DND-41 (cell line): ENCODE results near the gene RCAN1.
"Not testable (repeated sequence)": the region's sequence is repeated elsewhere in the genome, so short reads cannot be mapped to it uniquely, and the experiment has no call there.

Experiments
- ATAC-seq: fragments of 200-7000 bp; cut with Tn5 transposase; 3 replicates; pipeline ENCODE4 v1.9.1; 2021; ENCODE audit warnings: low read depth; ENCODE audit not compliant: insufficient read depth
- DNase-seq: peaks from one replicate; pipeline ENCODE4 v3.0.0-alpha.2; 2020
- H2AFZ ChIP-seq: 2 replicates; pipeline ENCODE4 v1.6.0; 2012; ENCODE audit warnings: low read depth, low read length
- H3K27ac ChIP-seq: 2 replicates; pipeline ENCODE4 v1.5.1; 2012; ENCODE audit warnings: low read length, inconsistent platforms
- H3K27me3 ChIP-seq: fragments of 200-600 bp; sonication (generic); 2 replicates; pipeline ENCODE4 v1.6.0; 2012; ENCODE audit warnings: low read length, mild to moderate bottlenecking, inconsistent platforms; ENCODE audit not compliant: insufficient read depth, poor library complexity
- H3K36me3 ChIP-seq: 2 replicates; pipeline ENCODE4 v1.5.1; 2012; ENCODE audit warnings: low read length, inconsistent platforms; ENCODE audit not compliant: insufficient read depth
- H3K4me1 ChIP-seq: 2 replicates; pipeline ENCODE4 v1.5.1; 2012; ENCODE audit warnings: mild to moderate bottlenecking, low read length; ENCODE audit not compliant: insufficient read depth
- H3K4me2 ChIP-seq: 2 replicates; pipeline ENCODE4 v1.6.0; 2012; ENCODE audit warnings: mild to moderate bottlenecking, moderate library complexity, low read length, inconsistent platforms; ENCODE audit not compliant: insufficient read depth
- H3K4me3 ChIP-seq, 2 experiments: fragments of 200-600 bp in 1 of 2; shearing (Covaris generic) in 1 of 2; 2 replicates each; pipeline ENCODE4 v1.5.1; 2012 to 2016; ENCODE audit warnings: inconsistent platforms in 2 of 2, low read length in 2 of 2, mild to moderate bottlenecking in 2 of 2, low read depth in 1 of 2, moderate library complexity in 1 of 2
- H3K79me2 ChIP-seq: 2 replicates; pipeline ENCODE4 v1.6.0; 2012; ENCODE audit warnings: low read length, inconsistent platforms; ENCODE audit not compliant: insufficient read depth
- H3K9ac ChIP-seq: 2 replicates; pipeline ENCODE4 v1.6.0; 2012; ENCODE audit warnings: low read depth, mild to moderate bottlenecking, inconsistent platforms, low read length, moderate library complexity
- H3K9me3 ChIP-seq: 2 replicates; pipeline ENCODE4 v1.5.1; 2012; ENCODE audit warnings: low read length, moderate library complexity, mild to moderate bottlenecking, inconsistent platforms; ENCODE audit not compliant: insufficient read depth, severe bottlenecking
- H4K20me1 ChIP-seq: 2 replicates; pipeline ENCODE4 v1.6.0; 2012; ENCODE audit warnings: low read length; ENCODE audit not compliant: insufficient read depth
- EZH2 ChIP-seq: IDR thresholded peaks from 3 replicates; pipeline ENCODE4 v1.6.1; 2012; ENCODE audit warnings: borderline replicate concordance, low read depth, mild to moderate bottlenecking, moderate library complexity, low read length, inconsistent platforms; ENCODE audit not compliant: severe bottlenecking
- TF ChIP-seq, protein P1 (sequence below): IDR thresholded peaks from 2 replicates; pipeline ENCODE4 v1.5.1; 2012; ENCODE audit warnings: borderline replicate concordance, low read length, moderate library complexity, mild to moderate bottlenecking; ENCODE audit not compliant: poor library complexity, severe bottlenecking; ENCODE audit errors: extremely low read depth

The RCAN1 gene

GRCh38 chr21:34500191-34500590 is 114.7 kb downstream of the RCAN1 start:
- H3K27me3 ChIP-seq, result no peaks in the 10 kb centered on the region
- ATAC-seq (no peak), DNase-seq (no peak)
- H3K79me2 ChIP-seq, result no peaks in the 10 kb centered on the region
- H2AFZ ChIP-seq, result no peak overlapping the region
- no peak overlapping the region for H3K27ac ChIP-seq
- peaks cover 3% of the 10 kb centered on the region for H3K9me3 ChIP-seq
- no peak overlapping the region for H3K9ac ChIP-seq
- no peaks in the 10 kb centered on the region for H3K36me3 ChIP-seq
- no peak overlapping the region for H3K4me3 ChIP-seq
- TF ChIP-seq EZH2, result no peak
- TF ChIP-seq, protein P1, sequence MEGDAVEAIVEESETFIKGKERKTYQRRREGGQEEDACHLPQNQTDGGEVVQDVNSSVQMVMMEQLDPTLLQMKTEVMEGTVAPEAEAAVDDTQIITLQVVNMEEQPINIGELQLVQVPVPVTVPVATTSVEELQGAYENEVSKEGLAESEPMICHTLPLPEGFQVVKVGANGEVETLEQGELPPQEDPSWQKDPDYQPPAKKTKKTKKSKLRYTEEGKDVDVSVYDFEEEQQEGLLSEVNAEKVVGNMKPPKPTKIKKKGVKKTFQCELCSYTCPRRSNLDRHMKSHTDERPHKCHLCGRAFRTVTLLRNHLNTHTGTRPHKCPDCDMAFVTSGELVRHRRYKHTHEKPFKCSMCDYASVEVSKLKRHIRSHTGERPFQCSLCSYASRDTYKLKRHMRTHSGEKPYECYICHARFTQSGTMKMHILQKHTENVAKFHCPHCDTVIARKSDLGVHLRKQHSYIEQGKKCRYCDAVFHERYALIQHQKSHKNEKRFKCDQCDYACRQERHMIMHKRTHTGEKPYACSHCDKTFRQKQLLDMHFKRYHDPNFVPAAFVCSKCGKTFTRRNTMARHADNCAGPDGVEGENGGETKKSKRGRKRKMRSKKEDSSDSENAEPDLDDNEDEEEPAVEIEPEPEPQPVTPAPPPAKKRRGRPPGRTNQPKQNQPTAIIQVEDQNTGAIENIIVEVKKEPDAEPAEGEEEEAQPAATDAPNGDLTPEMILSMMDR, result no peak
- H4K20me1 ChIP-seq, result no peaks in the 10 kb centered on the region
- H3K4me2 ChIP-seq, result no peak overlapping the region
- no peaks in the 10 kb centered on the region for H3K4me1 ChIP-seq

GRCh38 chr21:34499116-34499515 is 115.8 kb downstream of the RCAN1 start:
- no peak for DNase-seq
- H3K27ac ChIP-seq, result no peak overlapping the region
- no peak overlapping the region for H2AFZ ChIP-seq
- H3K9ac ChIP-seq, result no peak overlapping the region
- H3K4me2 ChIP-seq, result no peak overlapping the region
- H3K27me3 ChIP-seq, result no peaks in the 10 kb centered on the region
- no peak for TF ChIP-seq EZH2
- TF ChIP-seq, protein P1, result no peak
- H3K4me3 ChIP-seq, result no peak overlapping the region
- H4K20me1 ChIP-seq, result no peaks in the 10 kb centered on the region
- peaks cover 3% of the 10 kb centered on the region for H3K9me3 ChIP-seq
- no peaks in the 10 kb centered on the region for H3K36me3 ChIP-seq
- no peaks in the 10 kb centered on the region for H3K4me1 ChIP-seq
- no peak for ATAC-seq
- H3K79me2 ChIP-seq, result no peaks in the 10 kb centered on the region

DNA sequence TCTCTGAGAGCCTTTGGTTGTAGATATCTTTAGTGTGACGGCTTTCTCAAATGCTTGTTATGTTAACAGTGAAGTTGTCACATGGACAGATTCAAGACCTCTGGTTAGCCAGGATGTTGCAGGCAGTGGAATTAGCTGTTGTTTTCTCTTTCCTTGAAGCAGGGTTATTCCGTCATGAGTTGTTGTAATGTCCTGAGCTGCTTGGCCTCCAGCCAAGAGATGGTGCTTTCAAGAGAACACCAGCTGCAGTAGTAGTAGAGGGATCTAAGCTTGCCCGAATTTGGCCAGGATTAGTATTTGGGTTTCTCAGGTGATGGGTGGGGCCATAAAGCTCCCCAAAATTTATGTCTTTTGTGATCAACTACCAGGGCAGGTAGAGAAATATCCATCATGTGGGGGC is 116.3 kb downstream of the RCAN1 start:
- ATAC-seq (no peak), DNase-seq (no peak)
- Histone ChIP-seq H3K4me1 (no peaks in the 10 kb centered on the region), H3K4me2 (no peak overlapping the region), H3K27me3 (no peaks in the 10 kb centered on the region), H3K36me3 (no peaks in the 10 kb centered on the region), H3K4me3 (no peak overlapping the region), H3K79me2 (no peaks in the 10 kb centered on the region), H3K9ac (no peak overlapping the region), H3K9me3 (peaks cover 3% of the 10 kb centered on the region), H4K20me1 (no peaks in the 10 kb centered on the region), H2AFZ (no peak overlapping the region), H3K27ac (no peak overlapping the region)
- TF ChIP-seq EZH2, result no peak
- TF ChIP-seq, protein P1, result no peak

DNA sequence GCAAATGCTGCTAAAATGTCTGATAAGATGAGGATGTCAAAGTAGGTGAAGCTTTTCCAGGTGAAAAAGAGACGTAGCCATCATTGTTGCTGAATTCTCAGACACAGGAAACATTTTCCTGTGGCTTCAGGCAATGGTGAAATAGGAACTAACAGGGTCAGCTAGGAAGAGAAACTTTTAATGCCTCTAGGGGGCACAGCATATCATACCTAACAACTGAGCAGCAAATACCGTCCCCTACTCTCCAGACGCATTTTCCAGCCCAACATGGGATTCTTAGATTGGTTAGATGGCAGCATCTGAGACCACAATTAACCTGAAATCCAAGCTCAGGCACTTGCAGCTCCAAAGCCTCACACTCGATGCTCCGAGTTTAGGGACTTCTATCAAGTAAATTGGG is 131.1 kb downstream of the RCAN1 start:
- H3K9ac ChIP-seq, H3K9me3 ChIP-seq, DNase-seq: not testable (repeated sequence)

GRCh38 chr21:34483435-34483834 is 131.5 kb downstream of the RCAN1 start:
- not testable (repeated sequence) for DNase-seq, H3K27ac ChIP-seq, H3K9ac ChIP-seq, H3K4me3 ChIP-seq, H2AFZ ChIP-seq, H3K4me1 ChIP-seq, H3K9me3 ChIP-seq, ATAC-seq, H3K27me3 ChIP-seq, H3K79me2 ChIP-seq, H3K4me2 ChIP-seq, H4K20me1 ChIP-seq, H3K36me3 ChIP-seq

More for the DNA sequence above, 131.1 kb downstream of the RCAN1 start:
- H3K4me3 ChIP-seq, H4K20me1 ChIP-seq, H3K79me2 ChIP-seq, H3K27me3 ChIP-seq, H3K4me1 ChIP-seq, H3K27ac ChIP-seq, H2AFZ ChIP-seq, H3K4me2 ChIP-seq, H3K36me3 ChIP-seq, ATAC-seq: not testable (repeated sequence)

DNA sequence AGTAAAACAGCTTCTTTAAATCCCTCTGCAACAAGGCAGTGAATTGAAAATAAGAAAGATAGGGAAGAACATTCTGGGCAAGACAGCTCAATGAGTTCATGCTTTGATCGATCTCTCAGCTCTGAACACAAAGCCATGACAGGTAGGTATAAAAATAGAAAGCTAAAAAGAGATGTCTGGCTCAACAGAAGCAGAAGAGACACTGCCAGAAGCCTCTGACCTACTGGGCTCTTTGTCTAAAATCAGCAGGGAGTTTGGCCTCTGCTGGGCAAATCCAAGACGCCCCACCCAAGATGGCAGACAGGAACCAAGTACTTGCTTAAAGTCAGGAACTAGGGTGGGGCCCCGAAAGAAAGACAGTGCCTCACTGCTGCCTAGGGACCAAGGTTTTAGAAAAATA is 147.6 kb downstream of the RCAN1 start:
- H3K4me3 ChIP-seq, H3K79me2 ChIP-seq, H3K36me3 ChIP-seq, H3K27ac ChIP-seq, H4K20me1 ChIP-seq, H2AFZ ChIP-seq, H3K9me3 ChIP-seq, DNase-seq, H3K9ac ChIP-seq, H3K4me2 ChIP-seq, H3K27me3 ChIP-seq, H3K4me1 ChIP-seq, ATAC-seq: not testable (repeated sequence)
